GM11168 (cell line): ENCODE measurements around the gene MYRFL.

Experiments
- in situ Hi-C: fragments of 300-500 bp; cut with MboI; formaldehyde crosslinking; loops from one replicate; pipeline ENCODE4 v1.12.0; 2022; ENCODE audit warnings: low sequenced_read_pairs; ENCODE audit not compliant: unreplicated experiment

Gene MYRFL

DNA sequence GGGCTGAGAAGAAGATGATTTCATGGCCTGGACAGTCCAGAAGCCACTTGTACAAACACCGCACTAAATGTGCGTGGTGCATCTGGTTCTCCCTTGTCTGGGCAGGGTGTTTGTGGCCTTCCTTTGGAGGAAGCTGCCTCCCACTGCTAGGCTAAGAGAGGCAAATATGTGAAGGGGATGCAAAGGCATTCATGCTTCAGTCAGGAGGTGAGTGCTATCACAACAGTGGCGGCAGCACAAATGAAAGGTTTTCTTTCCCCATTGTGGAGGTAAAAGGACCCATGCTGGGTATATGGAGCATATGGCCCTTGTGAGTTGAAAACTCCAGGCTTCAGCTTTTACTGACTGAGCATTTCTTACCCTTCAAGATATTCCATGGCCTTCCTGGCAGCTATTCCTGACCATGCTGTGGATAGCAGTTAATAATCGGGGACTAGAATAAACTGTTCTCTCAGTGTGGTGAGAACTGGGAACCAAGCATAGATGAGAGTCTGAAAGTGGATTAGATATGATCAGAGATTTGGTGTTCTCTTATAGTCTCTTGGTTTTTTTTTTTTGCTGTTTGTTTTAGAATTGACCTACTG lies 69.9 kb downstream of the MYRFL start:
- in situ Hi-C loops, result loop anchor here (10.0 kb wide), 1 partner anchor 690 kb away; no protein-coding TSS in a partner anchor

DNA sequence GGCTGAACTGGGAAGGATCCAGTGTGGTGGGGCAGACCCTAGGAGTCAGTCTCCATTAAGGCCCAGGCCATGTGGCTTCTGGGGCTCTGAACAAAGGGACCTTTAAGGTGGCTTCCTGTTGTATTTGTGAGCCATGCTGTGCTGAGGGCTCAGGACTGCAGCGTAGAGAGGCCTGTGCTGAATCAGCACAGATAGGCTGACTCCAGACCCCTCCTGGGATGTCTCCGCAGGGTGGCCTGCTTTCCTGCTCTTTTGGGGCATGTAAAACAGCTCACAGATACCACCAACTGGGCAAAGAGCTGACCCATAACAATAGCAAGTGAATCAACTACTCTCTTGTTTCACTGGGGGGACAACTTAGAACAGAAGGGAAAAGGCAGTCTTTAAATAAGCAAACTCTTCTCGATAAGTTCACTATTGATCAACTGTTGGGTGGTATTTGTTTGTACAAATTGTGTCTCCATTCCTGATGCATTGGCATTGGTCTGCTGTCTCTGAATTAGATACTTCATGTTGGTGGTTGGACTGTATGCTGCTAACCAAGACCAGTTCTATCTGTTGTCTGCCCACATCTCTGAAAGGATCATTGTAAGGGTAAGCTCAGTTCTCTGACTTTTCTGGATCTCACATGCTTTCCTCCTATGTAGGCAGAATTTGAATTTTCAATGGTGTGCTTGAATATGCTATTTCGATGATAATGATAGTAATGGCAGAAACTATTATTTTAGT lies 71.8 kb downstream of the MYRFL start:
- in situ Hi-C loops, result loop anchor here (10.0 kb wide), 1 partner anchor 688 kb away; no protein-coding TSS in a partner anchor

DNA sequence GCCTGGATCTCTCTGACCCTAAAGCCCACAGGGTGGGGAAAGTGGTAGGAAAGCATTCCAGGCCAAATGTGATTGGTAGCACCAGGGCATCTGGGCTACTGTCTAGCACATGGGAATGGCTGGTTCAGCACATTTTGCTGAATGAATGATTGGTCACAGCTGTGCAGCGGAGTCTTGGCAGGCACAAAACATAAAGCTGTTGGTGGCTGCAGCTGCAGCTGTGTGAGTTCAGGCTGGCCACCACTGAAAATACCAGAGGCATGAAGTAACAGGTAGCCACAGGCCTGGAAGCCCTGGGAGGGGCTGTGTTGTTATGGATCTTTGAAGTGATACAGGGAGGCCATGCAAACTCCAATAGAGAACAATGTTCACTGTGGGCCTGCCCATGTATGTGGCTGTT lies 72.7 kb downstream of the MYRFL start:
- in situ Hi-C loops, result loop anchor here (10.0 kb wide), 1 partner anchor 687 kb away; no protein-coding TSS in a partner anchor

DNA sequence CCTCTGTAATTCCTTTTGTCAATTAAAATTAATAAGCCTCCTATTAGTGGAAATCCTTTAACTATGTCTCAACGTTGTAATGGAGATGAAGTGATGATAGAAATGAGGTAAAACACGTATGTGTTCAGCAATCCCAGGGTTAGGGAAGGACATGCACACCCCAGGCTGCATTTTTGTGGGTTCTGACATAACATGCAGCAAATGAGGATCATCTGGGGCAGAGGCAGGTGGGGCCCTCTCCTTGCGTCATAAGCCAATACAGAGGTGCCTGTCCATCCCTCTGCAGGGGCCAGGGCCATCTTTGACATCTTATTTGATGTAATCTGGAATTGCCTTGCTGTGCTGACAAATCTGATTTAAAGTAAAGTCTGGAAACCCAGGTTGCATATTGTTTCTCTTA lies 73.2 kb downstream of the MYRFL start:
- in situ Hi-C loops, result loop anchor here (10.0 kb wide), 1 partner anchor 687 kb away; no protein-coding TSS in a partner anchor

DNA sequence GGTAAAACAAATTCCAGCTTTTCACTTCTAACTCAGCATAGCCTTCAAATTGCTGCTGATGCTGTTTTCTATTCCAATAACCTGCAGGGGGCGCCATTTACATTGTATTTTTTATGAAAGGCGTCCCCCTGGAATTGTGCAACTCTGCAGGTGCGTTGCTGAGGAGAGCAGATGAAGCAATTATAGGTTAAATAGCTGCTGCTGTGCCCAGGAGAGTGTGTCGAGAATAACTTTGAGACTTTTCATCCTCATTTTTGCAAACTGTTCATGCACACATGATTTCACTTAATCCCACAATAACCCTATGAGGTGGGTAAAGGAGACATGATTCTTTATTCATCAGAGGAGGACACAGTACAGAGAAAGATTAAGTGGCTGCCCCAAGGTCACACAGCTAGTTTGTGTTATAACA lies 75.7 kb downstream of the MYRFL start:
- in situ Hi-C loops, result no loop called here

DNA sequence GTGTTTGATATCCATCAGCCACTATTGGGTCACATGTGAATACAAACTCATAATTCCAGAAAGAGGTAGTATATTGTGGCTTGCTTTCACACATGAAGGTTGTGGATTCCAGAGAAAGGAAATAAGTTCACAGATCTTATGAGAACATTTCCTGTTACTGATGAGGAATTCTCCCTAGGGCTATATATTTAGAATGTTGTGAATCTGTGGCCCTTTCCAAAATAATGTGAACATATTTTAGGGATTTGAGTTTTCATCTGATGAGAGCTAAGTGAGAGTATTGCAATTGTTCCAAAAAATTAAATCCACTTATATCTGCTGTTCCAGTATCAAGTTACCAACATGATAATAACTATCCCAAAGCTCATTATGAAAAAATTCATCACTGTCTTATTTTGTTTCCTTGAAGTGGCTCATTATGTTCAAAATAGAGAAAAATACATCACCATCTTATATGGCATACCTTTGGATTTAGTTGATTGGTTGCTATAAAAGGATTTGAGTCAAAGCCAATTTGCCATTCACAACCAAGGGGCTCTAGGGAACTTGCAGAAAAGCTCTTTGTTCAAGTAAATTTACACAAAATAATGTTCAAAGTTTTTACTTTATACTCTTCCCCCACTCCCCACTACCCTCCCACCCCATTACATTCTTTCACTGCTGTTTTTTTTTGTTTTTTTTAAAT lies 76.3 kb downstream of the MYRFL start:
- in situ Hi-C loops, result no loop called here

DNA sequence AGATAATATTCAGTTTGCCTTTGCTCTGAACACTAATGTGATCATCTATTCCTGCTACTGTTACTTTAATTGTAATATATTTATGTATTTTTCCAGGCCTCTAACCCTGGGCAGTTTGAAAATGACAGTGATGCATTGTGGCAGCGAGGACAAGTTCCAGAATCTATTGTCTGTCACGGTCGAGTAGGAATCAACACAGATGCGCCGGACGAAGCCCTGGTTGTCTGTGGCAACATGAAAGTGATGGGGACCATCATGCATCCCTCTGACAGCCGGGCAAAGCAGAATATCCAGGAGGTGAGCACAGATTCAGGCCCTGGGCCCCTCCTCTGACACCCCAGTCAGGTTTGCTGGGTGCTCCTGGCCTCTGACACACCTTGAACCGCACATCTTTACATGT lies 78.5 kb downstream of the MYRFL start:
- in situ Hi-C loops, result no loop called here

DNA sequence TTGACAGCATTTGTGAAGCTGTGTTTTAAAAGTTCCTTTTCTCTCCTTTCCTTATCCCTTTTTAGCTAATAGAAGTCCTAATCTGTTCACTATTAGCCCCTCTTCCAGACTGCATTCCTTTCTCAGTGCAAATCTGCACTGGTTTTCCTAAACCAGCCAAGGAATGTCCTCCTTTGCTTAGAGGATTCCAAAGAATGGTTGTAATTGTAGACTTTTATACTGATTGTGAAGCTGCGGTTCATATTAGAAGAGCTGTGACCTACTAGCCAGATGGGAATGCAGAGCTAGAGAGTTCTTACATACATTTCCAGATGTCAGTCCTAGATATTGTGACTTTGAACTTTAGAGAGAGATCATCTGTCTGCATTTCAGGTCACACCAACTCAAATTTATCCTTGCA lies 79.8 kb downstream of the MYRFL start:
- in situ Hi-C loops, result no loop called here

DNA sequence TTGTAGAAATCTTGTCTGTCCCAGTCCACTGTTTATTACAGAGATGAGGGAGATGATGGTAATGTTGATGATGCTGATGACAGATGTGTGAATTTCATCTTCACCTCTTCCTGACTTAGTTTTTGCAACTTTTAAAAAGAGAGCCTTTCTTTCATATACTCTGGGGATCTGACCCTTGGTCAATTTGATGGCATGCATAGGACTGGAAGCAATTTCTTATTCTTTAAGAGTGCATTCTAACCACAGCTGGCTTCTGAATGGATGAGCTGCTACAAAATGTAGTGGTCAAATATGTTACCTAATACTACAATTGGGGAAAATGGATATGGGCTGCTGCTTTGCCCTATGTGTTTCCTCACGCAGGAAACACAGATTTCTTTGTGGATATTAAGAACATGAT lies 80.8 kb downstream of the MYRFL start:
- in situ Hi-C loops, result no loop called here

DNA sequence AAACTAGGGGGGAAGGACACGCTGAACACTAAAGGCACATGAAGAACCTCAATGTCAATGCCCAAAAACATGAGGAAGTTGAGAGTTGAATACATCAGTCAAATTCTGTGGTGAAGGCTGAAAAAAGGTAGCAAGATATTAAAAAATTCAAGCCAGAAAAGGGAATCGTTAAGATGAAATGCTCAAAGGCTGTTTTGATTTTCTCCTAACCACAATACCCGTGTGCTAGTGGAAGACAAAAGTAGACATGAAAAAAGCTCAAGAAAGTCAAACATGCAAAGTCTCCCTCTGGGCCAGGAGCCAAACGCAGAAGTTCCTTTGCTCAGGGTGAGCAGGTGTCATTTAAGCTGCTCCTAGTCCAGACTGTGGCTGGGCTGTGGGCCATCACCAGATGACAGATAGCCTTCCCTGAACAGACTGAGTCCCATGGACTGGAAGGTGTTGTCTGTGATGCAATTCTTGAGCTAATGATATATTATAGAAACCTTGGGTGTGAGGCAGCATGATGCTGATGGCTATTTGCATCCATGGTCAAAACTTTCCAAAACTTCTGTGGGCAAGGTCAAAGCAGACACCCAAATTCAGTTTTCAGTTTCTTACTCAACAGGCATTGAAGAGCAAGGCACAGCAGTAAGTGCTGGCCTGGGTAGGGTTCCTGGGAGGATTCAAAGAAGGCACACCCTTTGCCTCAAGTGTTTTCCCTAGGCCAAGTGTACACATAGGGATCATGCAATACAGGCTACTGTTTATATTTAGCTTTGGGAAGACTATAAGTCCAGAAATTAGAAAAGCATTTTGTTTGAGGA lies 81.6 kb downstream of the MYRFL start:
- in situ Hi-C loops, result no loop called here

DNA sequence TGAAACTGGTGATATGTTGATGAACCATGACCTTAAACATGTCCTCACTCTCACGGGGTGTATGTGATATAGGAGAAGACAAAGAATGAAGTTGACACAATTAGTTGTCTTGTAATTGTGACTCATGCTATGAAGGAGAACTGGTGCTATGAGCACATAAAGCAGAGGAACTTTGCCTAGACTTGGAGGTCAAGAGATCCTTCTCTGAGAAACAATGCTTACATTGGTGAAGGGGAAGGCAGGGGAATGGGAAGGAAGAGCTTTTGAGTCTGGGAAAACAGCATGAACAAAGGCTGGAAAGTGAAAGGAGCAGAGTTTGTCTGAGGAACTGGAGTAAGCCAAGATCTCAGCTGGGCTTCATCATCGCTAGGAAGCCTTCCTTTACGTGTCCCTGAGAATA lies 83.2 kb downstream of the MYRFL start:
- in situ Hi-C loops, result no loop called here

DNA sequence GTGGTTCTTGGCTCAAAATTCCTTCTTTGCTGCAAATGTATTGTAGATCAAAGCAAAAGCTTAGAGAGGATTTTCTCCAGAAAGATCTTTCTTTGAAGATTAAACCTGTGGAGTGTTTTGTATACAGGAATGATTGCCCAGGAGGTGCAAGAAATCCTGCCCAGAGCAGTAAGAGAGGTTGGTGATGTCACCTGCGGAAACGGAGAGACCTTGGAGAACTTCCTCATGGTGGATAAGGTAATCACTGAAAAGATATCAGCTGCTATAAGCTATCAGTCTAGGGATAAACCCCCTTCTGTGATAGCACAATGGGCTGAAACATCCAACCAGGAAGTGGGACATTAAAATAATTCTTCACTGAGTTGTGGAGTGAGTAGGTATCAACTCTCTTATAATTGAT lies 85.7 kb downstream of the MYRFL start:
- in situ Hi-C loops, result no loop called here

DNA sequence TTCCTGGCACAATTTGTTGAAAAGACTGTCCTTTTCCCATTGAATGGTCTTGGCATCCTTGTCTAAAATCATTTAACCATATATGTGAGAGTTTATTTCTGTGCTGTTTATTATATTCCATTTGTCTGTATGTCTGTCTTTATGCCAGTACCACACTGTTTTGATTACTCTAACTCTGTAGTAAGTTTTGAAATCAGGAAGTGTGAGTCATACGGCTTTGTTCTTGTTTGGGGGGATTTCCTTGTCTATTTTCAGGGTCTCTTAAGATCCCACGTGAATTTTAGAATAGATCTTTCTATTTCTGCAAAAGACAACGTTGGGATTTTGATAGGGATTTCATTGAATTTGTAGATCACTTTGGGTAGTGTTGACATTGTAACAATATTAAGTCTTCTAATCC lies 88.5 kb downstream of the MYRFL start:
- in situ Hi-C loops, result no loop called here

DNA sequence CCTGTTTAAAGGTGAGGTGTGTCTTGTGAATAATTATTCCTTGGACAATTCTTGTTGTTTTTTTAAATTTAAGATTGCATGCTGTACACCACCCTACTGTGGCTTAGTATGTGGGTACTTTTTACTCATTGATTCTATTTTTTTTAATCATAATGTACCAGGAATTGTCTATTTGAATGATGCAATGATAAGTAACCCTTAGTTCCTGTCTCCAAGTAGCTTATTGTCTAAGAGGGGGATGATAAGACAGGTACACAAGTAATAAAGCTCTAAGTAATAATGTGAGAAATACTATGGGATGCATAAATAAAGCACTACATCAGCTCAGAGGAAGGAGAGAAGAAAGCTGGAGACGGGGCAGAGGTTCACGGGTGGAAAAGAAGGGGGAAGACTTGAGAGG lies 90.9 kb downstream of the MYRFL start:
- in situ Hi-C loops, result no loop called here

DNA sequence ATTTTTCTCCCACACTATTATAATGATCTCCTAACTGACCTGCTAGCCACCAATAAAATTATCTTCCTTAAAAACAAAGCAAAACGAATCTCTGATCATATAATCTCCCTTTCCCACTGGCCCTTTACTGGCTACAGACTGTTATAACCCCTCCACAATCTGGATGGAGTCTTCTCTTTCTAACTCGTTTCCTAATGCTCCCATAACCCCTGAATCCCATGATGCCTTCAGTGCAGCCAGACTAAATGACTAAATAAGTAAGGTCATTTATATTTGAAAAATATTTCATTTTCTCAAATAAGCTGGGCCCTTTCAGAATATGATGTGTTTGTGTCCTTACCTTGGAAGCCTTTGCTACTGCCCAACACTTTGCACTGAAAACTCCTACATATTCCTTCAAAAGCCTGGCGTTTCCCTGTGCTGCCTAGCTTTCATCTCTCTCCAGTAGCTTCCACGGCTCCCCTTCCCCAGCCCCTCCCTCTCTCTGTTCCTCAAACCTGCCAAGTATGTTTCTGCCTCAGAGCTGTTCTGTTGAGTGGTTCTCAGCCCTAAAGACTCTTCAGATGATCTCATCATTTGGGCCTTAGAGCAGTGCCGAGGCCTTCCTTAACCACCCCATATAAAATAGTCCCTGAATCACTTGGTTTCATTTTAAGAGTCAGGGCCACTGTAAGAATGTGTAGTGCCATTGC lies 91.7 kb downstream of the MYRFL start:
- in situ Hi-C loops, result no loop called here

DNA sequence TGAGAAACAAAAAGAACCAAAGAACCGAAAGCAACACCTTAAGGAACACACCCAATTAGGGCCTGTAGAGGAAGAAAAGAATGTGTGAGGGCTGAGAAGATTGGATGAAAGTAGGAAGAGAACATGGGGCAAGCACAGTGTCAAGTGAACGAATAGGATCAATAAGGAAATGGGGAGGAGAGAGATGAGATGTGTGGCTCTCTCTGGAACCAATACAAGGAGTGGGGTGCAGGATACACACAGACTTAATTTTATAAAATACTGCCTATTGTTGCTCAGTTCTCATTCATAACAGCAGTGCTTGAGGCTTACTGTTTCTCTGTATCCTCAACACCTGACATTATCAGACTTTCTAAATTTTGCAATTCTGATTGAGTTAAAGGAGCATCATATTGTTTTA lies 93.3 kb downstream of the MYRFL start:
- in situ Hi-C loops, result no loop called here

DNA sequence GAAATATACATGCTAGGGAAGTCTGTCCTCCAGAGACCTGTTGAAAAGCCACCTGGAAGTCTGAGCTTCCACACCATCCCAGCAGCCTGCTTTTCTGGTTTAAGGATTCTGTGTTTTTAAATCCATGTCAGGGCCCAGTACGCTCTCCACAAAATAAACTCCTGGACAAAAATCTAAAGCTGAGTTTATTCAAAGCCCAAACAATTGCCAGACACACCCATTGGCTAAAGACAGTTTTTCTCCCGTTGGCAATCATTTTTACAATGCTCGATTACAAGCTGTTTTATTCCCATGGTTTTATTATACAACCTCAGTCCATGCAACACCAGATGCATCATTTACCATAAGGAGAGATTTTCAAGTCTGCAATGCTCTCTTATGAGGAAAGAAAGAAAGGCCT lies 94.5 kb downstream of the MYRFL start:
- in situ Hi-C loops, result no loop called here

DNA sequence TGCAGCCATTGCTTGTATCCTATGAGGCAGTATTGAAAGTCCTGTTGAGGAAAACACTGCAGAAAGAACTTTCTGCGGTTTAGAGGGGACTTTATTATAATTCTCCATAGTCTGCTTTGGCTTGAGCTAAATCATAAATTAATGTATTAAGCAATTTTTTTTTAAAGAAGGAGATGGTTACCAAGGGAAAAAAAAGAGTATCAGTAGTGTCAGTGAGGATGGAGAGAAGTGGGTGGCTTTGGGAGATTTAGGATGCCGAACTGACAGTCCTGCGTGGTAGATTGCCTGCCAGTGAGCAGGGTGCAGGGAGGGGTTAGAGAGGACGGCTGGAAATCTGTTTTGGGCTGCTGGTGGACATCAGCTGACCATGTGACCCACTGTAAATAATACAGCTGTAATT lies 96.8 kb downstream of the MYRFL start:
- in situ Hi-C loops, result no loop called here

DNA sequence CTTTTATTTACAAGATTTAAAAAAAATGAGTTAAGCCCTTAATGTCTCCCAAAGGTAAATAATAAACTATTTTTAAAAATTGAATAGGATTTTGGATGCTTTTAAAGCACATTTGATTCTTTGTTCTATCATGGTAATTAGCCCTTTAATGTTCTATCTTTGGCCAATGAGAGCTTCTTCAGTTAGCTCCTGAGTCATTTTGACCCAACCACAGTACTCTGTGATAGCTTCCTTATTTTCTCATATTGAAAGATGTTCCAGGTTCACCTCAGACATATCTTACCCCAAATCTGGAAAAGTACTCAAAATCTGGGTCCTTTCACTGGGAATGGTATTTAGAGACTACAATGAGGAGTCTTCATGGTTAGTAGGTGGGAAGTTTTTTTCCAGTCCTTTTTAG lies 98.0 kb downstream of the MYRFL start:
- in situ Hi-C loops, result no loop called here

DNA sequence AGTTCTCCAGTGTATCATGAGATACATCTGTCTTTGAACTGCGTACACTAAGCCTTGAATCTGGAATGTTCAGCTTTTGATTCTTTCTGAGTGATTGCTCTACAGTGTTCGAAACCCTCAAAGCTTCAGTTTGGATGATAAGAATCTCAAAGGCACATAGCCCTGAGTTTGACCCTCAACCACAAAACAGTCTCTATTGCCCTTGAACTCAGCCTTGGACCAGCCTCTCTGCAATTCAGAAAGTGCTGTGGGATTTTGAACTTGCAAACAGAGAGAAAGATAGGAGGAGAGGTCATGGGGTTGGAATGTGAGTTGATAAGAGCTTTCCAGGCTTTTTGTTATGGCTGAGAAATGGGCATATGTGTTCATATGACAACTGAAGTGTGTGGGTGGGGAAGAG lies 100.3 kb downstream of the MYRFL start:
- in situ Hi-C loops, result no loop called here
